Right kidney (tissue), 1 donor: ENCODE results near the gene BRF1.

ENCODE experiments used
- DNase-seq: peaks from one replicate; pipeline ENCODE4 v3.0.0-alpha.2; 2016

BRF1 gene

DNA sequence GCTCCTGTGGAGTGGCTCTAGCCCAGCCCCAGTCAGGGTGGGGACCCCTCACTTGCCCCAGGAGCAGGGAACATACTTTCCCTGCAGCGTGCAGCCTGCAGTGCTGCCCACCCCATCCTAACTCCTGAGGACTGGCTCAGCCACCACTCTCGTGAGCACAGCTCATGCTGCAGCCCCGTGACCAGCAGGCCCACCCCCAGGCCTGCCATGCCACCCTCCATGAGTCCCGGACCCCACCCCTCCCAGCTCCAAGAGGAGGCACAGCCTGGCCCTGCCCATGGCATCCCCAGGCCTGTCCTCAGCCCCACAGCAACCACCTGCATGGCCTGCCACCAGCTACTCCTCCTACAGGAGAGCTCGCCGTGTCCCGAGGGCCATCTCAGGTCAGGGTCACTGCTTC is 128.3 kb downstream of the BRF1 start:
- no peak for DNase-seq

DNA sequence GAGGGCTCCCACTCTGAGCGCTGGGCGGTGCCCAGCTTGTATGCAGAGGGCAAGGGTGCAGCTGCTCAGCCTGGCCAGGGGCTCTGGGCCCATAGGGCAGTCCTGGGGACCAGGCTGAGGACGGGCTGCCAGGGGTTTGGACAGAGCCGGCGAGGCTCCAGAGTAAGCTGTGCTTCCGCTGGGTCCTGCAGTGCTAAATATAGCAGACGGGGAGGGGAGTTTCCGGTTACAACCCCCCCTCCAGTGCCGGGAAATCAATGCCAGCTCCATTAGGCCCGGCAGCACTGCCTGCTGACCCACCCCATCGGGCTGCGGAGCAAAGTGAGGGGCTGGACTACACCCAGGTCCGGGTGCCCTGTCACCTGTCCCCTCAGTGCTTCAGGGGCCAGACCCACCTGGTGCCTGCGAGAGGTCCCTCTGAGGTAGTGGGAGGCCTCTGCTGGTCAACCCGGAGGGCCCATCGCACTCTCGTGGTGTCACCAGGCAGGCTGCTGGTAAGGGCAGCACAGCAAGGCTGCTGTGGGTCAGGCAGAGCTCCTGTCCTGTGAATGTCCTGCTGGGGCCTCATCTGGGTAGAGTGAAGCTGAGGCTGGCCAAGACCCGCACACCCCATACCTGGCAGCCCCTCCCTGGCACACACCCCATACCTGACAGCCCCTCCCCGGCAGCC is 129.7 kb downstream of the BRF1 start:
- DNase-seq: no peak

DNA sequence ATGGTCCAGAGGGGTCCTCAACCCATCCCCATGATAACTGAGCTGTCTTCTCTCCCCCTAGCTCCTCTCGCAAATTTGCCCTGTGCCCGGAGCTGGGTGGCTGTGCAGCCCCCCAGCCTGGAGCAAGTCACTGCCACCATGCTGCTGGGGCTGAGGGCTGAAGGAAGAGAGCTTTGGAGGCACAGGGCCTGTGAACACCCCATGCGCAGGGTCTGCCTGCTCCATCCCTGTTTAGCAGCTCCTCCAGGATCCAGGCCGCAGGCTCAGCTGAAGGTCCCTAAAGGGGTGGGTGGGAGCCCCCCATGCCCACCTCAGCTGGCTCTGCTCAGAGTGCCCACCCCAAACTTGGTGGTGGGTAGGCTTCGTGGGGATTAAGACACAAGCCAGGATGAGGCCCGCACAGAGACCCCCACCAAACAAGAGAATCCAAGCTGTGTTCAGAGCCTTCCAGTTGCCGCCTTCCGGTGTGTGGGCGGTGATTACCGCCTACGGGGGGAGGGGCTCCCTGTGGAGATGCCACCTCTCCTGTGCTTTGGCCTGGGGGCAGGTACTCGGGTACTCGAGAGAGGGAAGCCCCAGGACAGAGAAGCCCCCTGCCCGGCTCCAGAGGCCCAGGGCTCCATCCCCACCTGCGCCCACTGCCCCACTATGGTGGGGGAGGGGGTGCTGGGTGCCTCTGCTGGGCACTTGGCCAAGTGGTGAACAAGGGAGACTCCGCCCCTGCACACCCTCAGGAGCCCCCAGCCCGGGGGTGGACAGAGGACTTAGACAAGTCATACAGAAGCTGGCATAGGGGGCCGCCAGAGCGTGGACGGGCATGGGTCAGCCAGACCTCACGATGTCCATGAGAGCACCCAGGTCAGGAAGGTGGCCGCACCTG is 130.8 kb downstream of the BRF1 start:
- no peak for DNase-seq

DNA sequence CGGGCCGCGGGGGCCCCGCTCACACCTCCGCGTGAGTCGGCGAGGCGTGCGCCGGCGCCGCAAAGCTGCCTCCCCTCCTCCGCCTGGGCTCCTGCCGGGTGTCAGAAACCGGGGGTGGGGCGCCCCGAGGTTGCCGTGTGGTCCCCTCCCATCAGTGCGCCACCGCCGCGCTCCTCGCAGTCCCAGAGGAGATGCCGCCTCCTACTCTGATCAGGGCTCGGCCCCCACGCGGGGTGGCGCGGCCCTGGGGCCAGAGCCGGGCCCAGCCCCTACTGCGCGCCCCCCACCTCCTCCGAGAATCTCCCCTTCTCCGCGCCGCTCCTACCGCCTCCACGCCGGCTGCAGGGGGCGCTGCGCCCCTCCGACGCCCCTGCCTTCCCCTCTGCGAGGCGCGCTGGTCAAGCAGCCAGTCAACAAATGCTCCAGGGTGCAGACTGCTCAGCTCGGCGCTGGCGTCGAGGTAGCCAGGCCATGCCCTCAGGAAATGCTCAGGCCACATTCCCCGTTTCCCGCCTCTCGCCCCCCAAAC is 131.8 kb downstream of the BRF1 start:
- peak; percentile 60 for DNase-seq

DNA sequence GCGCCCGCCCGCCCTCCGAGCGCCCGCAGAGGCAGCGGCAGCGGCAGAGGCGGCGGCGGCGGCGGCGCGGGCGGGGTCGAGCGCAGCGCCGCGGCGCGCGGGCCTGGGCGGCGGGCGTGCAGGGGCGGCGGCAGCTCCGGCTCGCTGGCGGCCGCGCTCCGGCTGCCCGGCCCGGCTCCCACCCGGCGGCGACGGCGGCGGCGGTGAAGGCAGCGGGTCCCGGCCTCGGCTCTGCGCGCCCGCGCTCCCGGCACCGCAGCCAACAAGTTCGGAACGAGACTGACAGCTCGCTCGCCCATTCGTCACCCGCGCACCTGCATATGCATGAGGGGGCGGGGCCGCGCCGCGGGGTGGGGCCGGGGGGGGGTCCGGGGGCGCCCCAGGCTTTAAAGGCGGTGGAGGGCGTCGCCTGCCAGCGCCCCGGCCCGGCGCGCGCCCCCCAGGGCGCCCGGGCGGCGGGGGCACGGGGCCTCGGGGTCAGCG is 132.3 kb downstream of the BRF1 start, which contains the start of gene JAG2:
JAG2 (minus strand) TSS at position 281 of the 483 bp plus-strand sequence. CDS start 356 bp downstream, outside the sequence.
- DNase-seq: no peak

DNA sequence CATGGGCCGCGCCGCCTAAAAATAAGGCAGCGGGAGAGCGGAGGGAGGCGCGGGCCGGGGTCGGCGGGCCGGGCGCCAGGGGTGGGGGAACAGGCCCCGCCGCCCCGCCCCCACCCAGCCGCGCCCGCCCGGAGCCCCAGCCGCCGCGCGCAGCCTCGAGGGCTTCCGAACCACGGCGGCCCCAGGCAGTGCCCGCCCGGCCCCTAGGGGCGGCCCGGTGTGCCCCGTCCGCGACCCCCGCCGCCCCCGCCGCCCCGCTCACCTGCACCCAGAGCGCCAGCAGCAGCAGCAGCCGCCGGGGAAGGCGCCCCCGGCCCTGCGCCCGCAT is 132.7 kb downstream of the BRF1 start:
- no peak for DNase-seq

DNA sequence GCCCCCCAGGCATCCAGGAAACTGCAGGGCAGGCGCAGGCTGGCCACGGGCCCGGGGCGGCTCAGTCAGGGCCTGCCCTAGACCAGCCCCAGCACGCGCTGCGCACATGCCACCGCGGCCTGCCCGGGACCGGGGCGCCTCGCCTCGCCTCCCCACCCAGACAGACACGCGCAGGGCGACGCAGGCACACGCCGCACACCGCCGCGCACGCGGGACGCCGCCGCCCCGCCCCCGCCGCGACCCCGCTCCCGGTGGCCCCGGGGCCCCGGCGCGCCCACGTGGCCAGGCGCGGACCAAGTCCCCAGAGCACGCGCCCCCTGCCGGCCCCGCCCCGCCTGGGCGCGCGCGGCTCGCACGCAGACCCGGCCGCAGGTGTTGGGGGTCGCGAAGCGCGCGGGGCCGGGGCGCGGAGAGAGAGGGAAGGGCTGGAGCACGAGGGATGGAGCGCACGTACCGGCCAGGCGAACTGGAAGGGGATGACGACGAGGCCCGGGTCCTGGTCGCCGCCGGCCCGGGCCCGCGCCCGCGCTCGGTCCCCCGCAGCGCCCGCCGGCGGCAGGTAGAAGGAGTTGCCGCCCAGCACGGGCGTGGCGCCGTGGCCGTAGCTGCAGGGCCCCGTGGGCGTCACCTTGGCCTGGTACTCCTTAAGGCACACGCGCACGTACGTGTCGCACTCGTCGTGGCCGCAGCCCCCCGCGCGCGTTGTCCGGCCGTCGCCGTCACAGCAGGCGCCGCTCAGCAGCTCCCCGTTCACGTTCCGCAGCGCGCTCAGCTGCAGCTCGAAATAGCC is 133.3 kb downstream of the BRF1 start:
- no peak for DNase-seq

DNA sequence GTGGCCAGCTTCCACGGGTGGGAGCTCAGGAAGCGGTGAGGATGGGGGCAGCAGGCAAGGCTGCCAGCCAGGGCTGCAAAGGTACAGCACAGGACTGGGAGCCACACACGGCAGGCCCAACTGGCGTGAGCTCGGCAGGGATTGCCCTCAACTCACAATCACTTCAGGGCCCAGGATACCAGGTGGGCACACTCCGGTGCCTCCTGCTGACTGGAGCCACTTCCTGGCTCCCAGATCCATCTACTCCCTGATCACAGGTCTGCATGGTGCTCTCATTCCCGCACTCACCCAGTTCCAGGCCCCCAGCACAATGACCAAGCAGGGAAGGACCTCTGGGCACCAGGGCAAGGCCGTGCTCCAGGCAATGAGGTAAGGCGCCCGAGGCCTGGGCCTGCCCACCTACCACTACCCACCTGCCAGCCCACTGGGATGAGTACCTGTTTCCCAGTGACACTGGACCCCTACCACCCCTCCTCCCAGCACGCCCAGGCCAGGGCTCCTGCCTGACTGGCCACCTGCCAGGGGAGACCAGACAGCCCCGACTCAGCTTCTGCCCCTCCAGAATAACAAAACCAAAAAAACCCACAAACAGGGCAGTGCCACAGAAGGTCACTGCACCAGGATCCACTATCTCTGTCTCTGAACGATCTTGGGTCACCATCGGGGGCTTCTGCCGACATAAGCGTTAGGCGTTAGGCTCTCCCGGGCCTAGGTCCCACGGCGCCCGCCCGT is 134.1 kb downstream of the BRF1 start:
- DNase-seq: no peak

DNA sequence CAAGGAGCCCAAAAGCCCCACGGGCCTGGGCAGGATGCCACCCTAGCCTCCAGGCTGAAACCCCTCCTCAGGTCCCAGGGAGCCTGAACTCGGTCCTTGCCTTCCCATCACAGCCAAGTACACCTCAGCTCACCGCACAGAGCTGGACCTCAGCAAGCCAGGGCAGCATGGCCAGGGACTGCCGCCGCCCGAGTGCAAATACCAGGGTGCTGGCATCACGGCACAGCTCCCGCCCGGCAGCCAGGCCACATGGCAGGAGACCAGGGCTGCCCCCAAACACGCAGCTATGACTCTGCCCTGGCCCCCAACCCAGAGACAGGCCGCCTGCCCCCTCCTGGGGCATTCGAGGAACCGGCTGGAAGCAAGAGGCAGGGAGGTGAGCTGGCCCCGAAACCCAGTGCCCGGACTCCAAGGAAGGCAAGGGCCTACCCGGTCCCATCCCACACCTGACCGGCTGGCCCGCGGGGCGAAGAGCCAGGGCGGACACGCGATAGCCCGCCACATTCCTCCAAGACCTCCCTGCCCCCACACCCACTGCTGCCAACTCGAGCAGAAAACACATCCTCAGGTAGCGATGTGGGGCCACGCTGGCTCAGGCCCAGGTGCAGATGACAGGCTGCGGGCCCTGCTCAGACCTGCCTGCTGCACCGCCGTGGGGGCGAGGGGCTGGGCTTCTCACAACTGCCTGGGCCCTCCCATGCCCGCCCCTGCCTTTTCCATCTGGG is 134.9 kb downstream of the BRF1 start:
- DNase-seq: no peak

DNA sequence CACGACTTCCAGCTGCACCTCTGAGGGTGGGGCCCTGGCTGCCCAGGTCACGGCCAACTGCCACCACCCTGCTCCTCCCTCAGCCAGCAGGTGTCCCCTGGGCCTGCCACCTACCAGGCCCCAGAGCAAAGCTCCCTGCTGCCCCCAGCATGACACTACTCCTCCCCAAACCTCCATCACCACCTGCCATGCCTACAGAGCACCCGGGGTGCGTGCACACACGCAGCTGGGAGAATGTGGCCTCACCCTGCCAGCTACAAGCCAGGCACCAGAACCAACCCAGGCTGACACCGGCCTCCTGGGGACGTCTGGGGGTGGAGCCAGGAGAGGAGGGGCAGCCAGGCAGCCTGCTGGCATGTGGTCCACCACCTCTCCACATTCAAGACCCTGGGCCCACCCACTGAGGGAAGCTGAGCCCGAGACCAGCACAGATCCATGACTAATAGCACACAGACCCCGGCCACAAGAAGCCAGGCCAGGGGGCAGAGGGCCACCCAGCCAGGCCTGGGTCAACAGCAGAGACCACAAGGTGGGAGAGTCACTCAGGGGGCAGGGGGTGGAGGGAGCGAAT is 135.6 kb downstream of the BRF1 start:
- no peak for DNase-seq

DNA sequence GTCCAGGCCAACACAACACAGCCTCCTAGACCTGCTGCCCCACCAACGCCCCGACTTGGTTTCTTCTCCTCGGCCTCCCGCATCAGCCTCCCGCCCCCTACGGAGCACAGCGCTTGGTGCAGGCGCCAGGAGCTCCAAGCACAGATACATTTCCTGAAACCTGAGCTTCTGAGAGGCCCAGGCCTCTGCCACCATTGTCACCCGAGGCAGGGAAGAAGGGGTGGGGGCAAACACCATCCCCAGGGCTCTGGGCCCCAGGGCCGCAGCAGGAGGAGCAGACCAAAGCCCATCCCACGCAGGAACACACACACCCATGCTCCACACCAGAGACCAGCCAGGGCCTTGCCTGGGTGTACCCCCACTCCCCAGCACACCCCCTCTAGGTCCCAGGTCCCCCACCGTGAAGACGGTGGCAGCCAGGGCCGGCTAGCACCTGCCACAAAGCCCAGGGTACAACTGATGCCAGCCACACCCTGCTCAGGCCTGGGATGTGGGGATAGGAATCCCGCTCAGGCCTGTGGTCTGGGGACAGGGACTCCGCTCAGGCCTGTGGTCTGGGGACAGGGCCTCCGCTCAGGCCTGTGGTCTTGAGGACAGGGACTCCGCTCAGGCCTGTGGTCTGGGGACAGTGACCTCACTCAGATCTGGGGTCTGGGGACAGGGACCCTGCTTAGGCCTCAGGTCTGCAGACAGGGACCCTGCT is 137.6 kb downstream of the BRF1 start:
- no peak for DNase-seq

DNA sequence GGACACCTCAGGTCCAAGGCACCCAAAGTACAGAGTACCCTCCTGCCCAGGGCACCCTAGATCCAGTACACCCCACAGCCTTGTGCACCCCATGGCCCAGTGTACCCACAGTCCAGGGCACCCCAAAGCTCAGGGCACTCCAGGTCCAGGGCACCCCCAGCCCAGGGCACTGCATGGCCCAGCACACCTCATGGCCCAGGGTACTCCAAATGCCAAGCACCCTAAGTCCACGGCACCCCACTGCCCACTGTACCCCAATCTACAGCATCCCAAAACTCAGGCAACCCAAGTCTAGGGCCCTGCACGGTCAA is 138.2 kb downstream of the BRF1 start:
- no peak for DNase-seq

DNA sequence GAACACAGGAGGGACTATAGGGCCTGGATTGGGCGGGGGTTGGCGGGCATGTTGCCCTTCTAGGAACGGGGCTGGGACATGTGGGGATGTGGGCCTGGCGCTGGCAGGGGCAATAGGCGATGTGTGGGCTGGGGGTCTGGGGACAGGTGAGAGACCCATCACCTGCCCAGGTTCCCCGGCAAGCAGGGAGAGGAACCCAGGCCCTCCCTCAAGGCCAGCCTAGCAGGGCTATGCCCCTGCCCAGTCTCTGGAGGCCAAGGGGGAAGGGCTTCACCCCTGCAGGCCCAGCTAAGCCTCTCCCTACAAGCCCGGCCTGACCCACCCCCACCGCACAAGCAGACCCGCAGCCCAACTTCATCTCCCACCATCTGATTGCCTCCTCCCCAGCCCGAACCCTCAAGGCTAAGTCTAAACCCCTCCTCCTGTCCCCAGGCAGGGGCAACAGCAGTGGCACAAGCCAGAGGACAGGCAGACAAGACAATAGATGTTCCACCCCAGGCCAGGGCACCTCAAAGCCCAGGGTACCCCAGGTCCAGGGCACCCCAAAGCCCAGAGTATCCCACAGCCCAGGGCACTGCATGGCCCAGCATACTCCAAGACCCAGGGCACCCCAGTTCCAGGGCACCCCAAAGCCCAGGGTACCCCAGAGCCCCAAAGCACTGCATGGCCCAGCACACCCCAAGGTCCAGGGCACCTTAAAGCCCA is 138.7 kb downstream of the BRF1 start:
- DNase-seq: no peak

DNA sequence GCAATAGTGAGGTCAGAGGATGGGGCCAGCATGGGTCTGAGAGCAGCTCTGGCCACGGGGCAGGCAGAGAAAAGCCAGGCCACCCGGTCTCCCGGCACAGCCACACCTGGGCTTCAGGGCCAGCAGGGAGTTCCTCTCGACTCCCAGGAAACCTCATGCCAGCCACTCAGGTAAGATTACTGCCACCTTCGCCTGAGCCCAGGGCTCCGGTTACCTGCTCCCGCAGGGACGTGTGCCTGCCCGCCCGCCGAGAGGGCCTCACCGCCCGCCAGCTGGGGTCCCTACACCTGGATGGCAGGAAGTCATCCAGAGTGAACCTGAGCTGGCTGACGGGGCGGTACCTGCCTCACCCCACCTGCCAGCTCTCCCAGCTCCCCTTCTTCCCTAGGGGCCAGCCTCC is 139.5 kb downstream of the BRF1 start:
- no peak for DNase-seq

DNA sequence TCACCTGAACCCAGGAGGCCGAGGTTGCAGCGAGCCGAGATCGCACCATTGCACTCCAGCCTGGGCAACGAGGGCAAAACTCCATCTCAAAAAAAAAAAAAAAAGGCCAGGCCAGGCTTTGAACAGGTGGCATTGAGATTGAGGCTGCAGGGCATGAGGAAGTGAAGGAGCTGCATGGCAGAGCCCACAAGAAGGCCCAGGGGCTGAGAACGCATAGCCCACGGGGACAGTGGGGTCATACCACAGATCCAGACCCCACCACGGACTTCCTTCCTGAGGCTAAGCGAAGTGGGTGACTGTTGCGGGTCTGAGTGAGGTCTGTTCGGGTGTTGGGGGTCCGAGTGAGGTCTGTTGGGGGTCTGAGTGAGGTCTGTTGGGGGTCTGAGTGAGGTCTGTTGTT is 140.0 kb downstream of the BRF1 start:
- no peak for DNase-seq

DNA sequence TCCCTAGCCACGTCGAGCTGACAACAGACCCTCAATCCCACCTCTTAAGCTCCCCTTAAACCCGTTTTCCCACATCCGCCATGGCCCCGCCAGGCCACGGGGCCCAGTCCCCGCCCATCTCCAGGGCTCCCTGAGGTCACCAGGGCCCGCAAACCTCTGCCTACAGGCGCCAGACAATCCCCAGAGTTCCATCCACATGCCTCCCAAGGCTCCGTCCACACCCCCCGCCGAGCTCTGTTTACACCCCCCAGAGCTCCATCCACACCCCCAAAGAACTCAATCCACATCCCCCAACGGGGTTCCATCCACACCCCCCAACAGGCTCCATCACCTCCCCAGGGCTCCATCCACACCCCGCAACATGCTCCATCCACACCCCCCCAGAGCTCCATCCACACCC is 141.5 kb downstream of the BRF1 start:
- no peak for DNase-seq
